ENCODE data around the gene SELPLG.

Gene SELPLG

GRCh38 chr12:108622921-108623514, 10.7 kb downstream of the SELPLG start:
- H3K79me2 ChIP-seq (ENCODE audit: insufficient read depth, low read length): no peaks in the 10 kb centered on the region
- no peak for TF ChIP-seq EZH2phosphoT487 (IDR thresholded peaks at IDR 0.05; ENCODE audit: borderline replicate concordance)
- TF ChIP-seq CTCF (conservative IDR thresholded peaks at IDR 0.05; ENCODE audit: low read length): no peak
- no peaks in the 10 kb centered on the region for H3K9me3 ChIP-seq (ENCODE audit: insufficient read depth, low read depth, low read length)
- no peak overlapping the region for H3K4me3 ChIP-seq (ENCODE audit: low read length, poor library complexity, severe bottlenecking)
- no peak overlapping the region for H2AFZ ChIP-seq (ENCODE audit: low read length)
- H3F3A ChIP-seq (ENCODE audit: low read depth): no peaks in the 10 kb centered on the region
- H3K4me1 ChIP-seq (ENCODE audit: insufficient read depth, low read length, poor library complexity, severe bottlenecking): peaks cover 9% of the 10 kb centered on the region
- H3K4me2 ChIP-seq (ENCODE audit: low read depth, low read length, poor library complexity, severe bottlenecking): no peak overlapping the region
- no peak overlapping the region for H3K9ac ChIP-seq (ENCODE audit: low read depth, low read length, poor library complexity, severe bottlenecking)
- H3K9me2 ChIP-seq (replicated peaks; ENCODE audit: low read depth, low read length): no peaks in the 10 kb centered on the region
- H3K27me3 ChIP-seq (ENCODE audit: insufficient read depth, low read length, poor library complexity, severe bottlenecking): no peaks in the 10 kb centered on the region
- no peaks in the 10 kb centered on the region for H3K36me3 ChIP-seq (ENCODE audit: insufficient read depth, low read length)
- no peaks in the 10 kb centered on the region for H4K20me1 ChIP-seq (ENCODE audit: insufficient read depth, low read length, poor library complexity, severe bottlenecking)

- Histone ChIP-seq H3F3A (ENCODE audit: low read depth) (no peaks in the 10 kb centered on the region), H3K27me3 (ENCODE audit: insufficient read depth, low read length, poor library complexity, severe bottlenecking) (no peaks in the 10 kb centered on the region), H2AFZ (ENCODE audit: low read length) (no peak overlapping the region), H3K4me2 (ENCODE audit: low read depth, low read length, poor library complexity, severe bottlenecking) (no peak overlapping the region), H3K9me3 (ENCODE audit: insufficient read depth, low read depth, low read length) (no peaks in the 10 kb centered on the region), H3K9me2 (replicated peaks; ENCODE audit: low read depth, low read length) (no peaks in the 10 kb centered on the region), H3K9ac (ENCODE audit: low read depth, low read length, poor library complexity, severe bottlenecking) (no peak overlapping the region), H3K79me2 (ENCODE audit: insufficient read depth, low read length) (no peaks in the 10 kb centered on the region), H3K4me3 (ENCODE audit: low read length, poor library complexity, severe bottlenecking) (no peak overlapping the region), H3K36me3 (ENCODE audit: insufficient read depth, low read length) (no peaks in the 10 kb centered on the region), H3K4me1 (ENCODE audit: insufficient read depth, low read length, poor library complexity, severe bottlenecking) (peaks cover 12% of the 10 kb centered on the region), H4K20me1 (ENCODE audit: insufficient read depth, low read length, poor library complexity, severe bottlenecking) (no peaks in the 10 kb centered on the region)
- no peak for TF ChIP-seq EZH2phosphoT487 (IDR thresholded peaks at IDR 0.05; ENCODE audit: borderline replicate concordance)
- no peak for TF ChIP-seq CTCF (conservative IDR thresholded peaks at IDR 0.05; ENCODE audit: low read length)
These were observed 11.3 kb downstream of the SELPLG start for GRCh38 chr12:108622421-108622820.

GRCh38 chr12:108621161-108621560, 12.5 kb downstream of the SELPLG start:
- no peaks in the 10 kb centered on the region for H3K9me2 ChIP-seq (replicated peaks; ENCODE audit: low read depth, low read length)
- no peaks in the 10 kb centered on the region for H3K36me3 ChIP-seq (ENCODE audit: insufficient read depth, low read length)
- no peak overlapping the region for H2AFZ ChIP-seq (ENCODE audit: low read length)
- no peaks in the 10 kb centered on the region for H3K79me2 ChIP-seq (ENCODE audit: insufficient read depth, low read length)
- TF ChIP-seq CTCF (conservative IDR thresholded peaks at IDR 0.05; ENCODE audit: low read length): no peak
- no peaks in the 10 kb centered on the region for H3F3A ChIP-seq (ENCODE audit: low read depth)
- no peaks in the 10 kb centered on the region for H3K9me3 ChIP-seq (ENCODE audit: insufficient read depth, low read depth, low read length)
- H3K4me2 ChIP-seq (ENCODE audit: low read depth, low read length, poor library complexity, severe bottlenecking): no peak overlapping the region
- H4K20me1 ChIP-seq (ENCODE audit: insufficient read depth, low read length, poor library complexity, severe bottlenecking): no peaks in the 10 kb centered on the region
- no peak overlapping the region for H3K4me3 ChIP-seq (ENCODE audit: low read length, poor library complexity, severe bottlenecking)
- peaks cover 23% of the 10 kb centered on the region for H3K4me1 ChIP-seq (ENCODE audit: insufficient read depth, low read length, poor library complexity, severe bottlenecking)
- H3K9ac ChIP-seq (ENCODE audit: low read depth, low read length, poor library complexity, severe bottlenecking): no peak overlapping the region
- no peaks in the 10 kb centered on the region for H3K27me3 ChIP-seq (ENCODE audit: insufficient read depth, low read length, poor library complexity, severe bottlenecking)
